HepG2 (cell line): ENCODE measurements around the gene GRPEL2. TPM values are rescaled to one million over a fixed set of nuclear protein-coding genes. Genes with fewer than 3 reads are reported as not detected.
A peak's percentile ranks its signal among the peaks of the same experiment; 100 is the strongest.

Experiments
- CEBPG ChIP-seq: IDR thresholded peaks from 2 replicates; pipeline ENCODE4 v1.6.1; 2016
- ELF3 ChIP-seq: IDR thresholded peaks from 2 replicates; pipeline ENCODE4 v1.6.1; 2016; ENCODE audit warnings: missing genetic modification reagents, missing compliant biosample characterization
- EP300 ChIP-seq, 3 experiments: sonication (generic) in 1 of 3; formaldehyde crosslinking in 1 of 3; IDR thresholded peaks; 2 replicates each; pipeline versions ENCODE4 v1.5.1 to v1.6.1; 2011 to 2020; ENCODE audit warnings: low read depth in 2 of 3, low read length in 2 of 3, borderline replicate concordance in 1 of 3, improper control_type of control experiment in 1 of 3, mild to moderate bottlenecking in 1 of 3, missing genetic modification reagents in 1 of 3, moderate library complexity in 1 of 3
- ERF ChIP-seq: IDR thresholded peaks from 2 replicates; pipeline ENCODE4 v1.6.1; 2018; ENCODE audit warnings: missing biosample characterization, missing genetic modification reagents
- FOXA3 ChIP-seq: IDR thresholded peaks from 2 replicates; pipeline ENCODE4 v1.6.1; 2016; ENCODE audit warnings: missing genetic modification reagents, missing compliant biosample characterization
- GABPB1 ChIP-seq: IDR thresholded peaks from 2 replicates; pipeline ENCODE4 v1.6.1; 2016; ENCODE audit warnings: mild to moderate bottlenecking, missing genetic modification reagents, moderate library complexity, missing compliant biosample characterization
- HHEX ChIP-seq: IDR thresholded peaks from 2 replicates; pipeline ENCODE4 v1.6.1; 2016; ENCODE audit warnings: control low read depth
- MTERF4 ChIP-seq: sonication (generic); formaldehyde crosslinking; IDR thresholded peaks from 2 replicates; pipeline ENCODE4 v1.8.0; 2023; ENCODE audit warnings: mild to moderate bottlenecking, missing genetic modification reagents
- NONO ChIP-seq, 2 experiments: fragments of 450-650 bp in 1 of 2; sonication (generic) in 1 of 2; formaldehyde crosslinking in 1 of 2; IDR thresholded peaks in 1 of 2; conservative IDR thresholded peaks in 1 of 2; 2 replicates each; pipeline versions ENCODE4 v1.6.1 to v1.8.0; 2017 to 2022; ENCODE audit warnings: mild to moderate bottlenecking in 1 of 2, missing genetic modification reagents in 1 of 2, moderate library complexity in 1 of 2
- NR2C2 ChIP-seq: sonication (generic); formaldehyde crosslinking; IDR thresholded peaks from 2 replicates; pipeline ENCODE4 v1.4.0; 2020; ENCODE audit warnings: missing genetic modification reagents, mild to moderate bottlenecking, moderate library complexity, borderline replicate concordance
- NR2F2 ChIP-seq: IDR thresholded peaks from 2 replicates; pipeline ENCODE4 v1.6.1; 2012; ENCODE audit warnings: low read depth, inconsistent platforms, borderline replicate concordance
- PPARG ChIP-seq: conservative IDR thresholded peaks from 2 replicates; pipeline ENCODE4 v1.6.1; 2016; ENCODE audit warnings: missing biosample characterization, missing genetic modification reagents
- SNAPC4 ChIP-seq: sonication (generic); formaldehyde crosslinking; IDR thresholded peaks from 2 replicates; pipeline ENCODE4 v1.4.0; 2020; ENCODE audit warnings: mild to moderate bottlenecking, missing genetic modification reagents
- SOX6 ChIP-seq, 2 experiments: fragments of 450-650 bp in 1 of 2; sonication (generic) in 1 of 2; formaldehyde crosslinking in 1 of 2; IDR thresholded peaks; 2 replicates each; pipeline versions ENCODE4 v1.4.0 to v1.6.1; 2017 to 2020; ENCODE audit warnings: antibody characterized with exemption in 1 of 2, mild to moderate bottlenecking in 1 of 2, missing genetic modification reagents in 1 of 2
- TSC22D2 ChIP-seq: sonication (generic); formaldehyde crosslinking; IDR thresholded peaks from 2 replicates; pipeline ENCODE4 v1.5.1; 2020; ENCODE audit warnings: missing genetic modification reagents, mild to moderate bottlenecking, borderline replicate concordance
- UBTF ChIP-seq: sonication (generic); formaldehyde crosslinking; IDR thresholded peaks from 2 replicates; pipeline ENCODE4 v1.4.0; 2020; ENCODE audit warnings: mild to moderate bottlenecking, missing genetic modification reagents
- ZNF256 ChIP-seq: sonication (generic); formaldehyde crosslinking; conservative IDR thresholded peaks from 2 replicates; pipeline ENCODE4 v1.4.0; 2020; ENCODE audit warnings: missing genetic modification reagents
- ZNF292 ChIP-seq: sonication (generic); formaldehyde crosslinking; IDR thresholded peaks from 2 replicates; pipeline ENCODE4 v1.8.1; 2022; ENCODE audit warnings: mild to moderate bottlenecking, low read depth, missing genetic modification reagents, borderline replicate concordance
- ZNF724P ChIP-seq: sonication (generic); formaldehyde crosslinking; IDR thresholded peaks from 2 replicates; pipeline ENCODE4 v1.8.0; 2022; ENCODE audit warnings: missing genetic modification reagents, borderline replicate concordance
- ZNF746 ChIP-seq: sonication (generic); formaldehyde crosslinking; IDR thresholded peaks from 2 replicates; pipeline ENCODE4 v1.8.0; 2022; ENCODE audit warnings: mild to moderate bottlenecking, missing genetic modification reagents
- polyA plus RNA-seq, 8 experiments: library from polyadenylated mRNA; depleted of rRNA in 3 of 8; stranded (reverse) in 7 of 8; unstranded in 1 of 8; fragments of >200 nt; fragmentation: Illumina TruSeq in 4 of 8; extraction: Trizol in 4 of 8; gene quantifications; 2 replicates each; pipeline versions ENCODE4 v1.2.1 to v1.2.3, GENCODE V29; 2011 to 2016; ENCODE audit warnings: low read depth in 4 of 8, missing spikeins in 1 of 8, mixed read lengths in 1 of 8; ENCODE audit not compliant: insufficient read depth in 1 of 8
- total RNA-seq, 5 experiments: library from RNA; depleted of rRNA; stranded (reverse); fragments of >200 nt; fragmentation: Illumina TruSeq; extraction: Trizol; gene quantifications; 2 replicates each; pipeline ENCODE4 v1.2.3, GENCODE V29; 2016; ENCODE audit warnings: low read depth in 1 of 5

The GRPEL2 gene
- total and polyA plus RNA-seq, 2 of the 13 experiments (the other 11 are each of a cell fraction or from before 2014, with no cell fraction given), result 13.1 to 16.6 TPM

- TF ChIP-seq UBTF (CRISPR knock-in tag) (0 out of 2 replicates have a peak, but pooled peaks have one; percentile 32), PPARG (CRISPR knock-in tag) (0 out of 2 replicates have a peak, but pooled peaks have one; percentile 65), FOXA3 (CRISPR knock-in tag) (peak; percentile 40), NR2F2 (peak; percentile 43; the same call in 1 of the 2 replicates), ERF (CRISPR knock-in tag) (no peak), TSC22D2 (no peak), GABPB1 (0 out of 2 replicates have a peak, but pooled peaks have one; percentile 28), ZNF292 (CRISPR knock-in tag) (peak; percentile 67; the same call in 1 of the 2 replicates), MTERF4 (CRISPR knock-in tag) (0 out of 2 replicates have a peak, but pooled peaks have one; percentile 49), ZNF724P (CRISPR knock-in tag) (no peak), NR2C2 (CRISPR knock-in tag) (peak; percentile 61), CEBPG (CRISPR knock-in tag) (peak; percentile 84), ZNF746 (CRISPR knock-in tag) (peak; percentile 72; the same call in 1 of the 2 replicates), EP300 (IDR thresholded peaks at IDR 0.05; ENCODE audit: low read depth in 2 of 2, low read length in 2 of 2) (peak in 1 of 2 experiments; percentile 39; a peak in 1 of 4 replicates), EP300 (CRISPR knock-in tag; IDR thresholded peaks at IDR 0.05; ENCODE audit: borderline replicate concordance) (peak; percentile 42; the same call in 1 of the 2 replicates), ELF3 (CRISPR knock-in tag) (peak; percentile 52; the same call in 1 of the 2 replicates), SNAPC4 (0 out of 2 replicates have a peak, but pooled peaks have one; percentile 27), SOX6 (IDR thresholded peaks at IDR 0.05) (no peak), SOX6 (CRISPR knock-in tag; IDR thresholded peaks at IDR 0.05) (peak; percentile 67), ZNF256 (CRISPR knock-in tag) (no peak), NONO (IDR thresholded peaks at IDR 0.05) (no peak), NONO (CRISPR knock-in tag; conservative IDR thresholded peaks at IDR 0.05) (peak; percentile 66; the same call in 1 of the 2 replicates), HHEX (no peak)
Measured at GRCh38 chr5:149299451-149300054, 45.7 kb upstream of the GRPEL2 start (continued).
